Measurements from ENCODE around the gene CLTCL1.
"Not testable (repeated sequence)": the region's sequence is repeated elsewhere in the genome, so short reads cannot be mapped to it uniquely, and the experiment has no call there.

CLTCL1 gene

DNA sequence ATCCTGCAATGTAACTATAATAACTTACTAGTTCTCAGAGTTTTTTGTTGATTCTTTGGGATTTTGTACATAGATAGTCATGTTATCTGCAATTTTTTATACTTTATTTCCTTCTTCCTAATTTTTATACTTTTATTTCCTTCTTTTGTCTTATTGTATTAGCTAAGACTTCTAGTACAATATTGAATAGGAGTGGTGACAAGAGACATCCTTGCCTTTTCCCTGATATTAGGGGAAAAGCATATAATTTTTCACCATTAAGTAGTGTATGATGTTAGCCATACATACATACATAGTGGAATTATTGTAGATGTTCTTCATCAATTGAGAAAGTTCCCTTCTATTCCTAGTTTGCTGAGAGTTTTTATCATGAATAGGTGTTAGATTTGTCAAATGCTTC is 27.8 kb upstream of the CLTCL1 start:
- TF ChIP-seq POLR2A (IDR thresholded peaks at IDR 0.05; ENCODE audit: low read depth, low read length) (no peak), TAF1 (IDR thresholded peaks at IDR 0.05; ENCODE audit: borderline replicate concordance, low read depth, low read length) (no peak), POLR2AphosphoS5 (IDR thresholded peaks at IDR 0.05; ENCODE audit: low read depth, low read length) (no peak)
- DNase-seq (ENCODE audit: insufficient read length) (no peak), FAIRE-seq (no peak)

DNA sequence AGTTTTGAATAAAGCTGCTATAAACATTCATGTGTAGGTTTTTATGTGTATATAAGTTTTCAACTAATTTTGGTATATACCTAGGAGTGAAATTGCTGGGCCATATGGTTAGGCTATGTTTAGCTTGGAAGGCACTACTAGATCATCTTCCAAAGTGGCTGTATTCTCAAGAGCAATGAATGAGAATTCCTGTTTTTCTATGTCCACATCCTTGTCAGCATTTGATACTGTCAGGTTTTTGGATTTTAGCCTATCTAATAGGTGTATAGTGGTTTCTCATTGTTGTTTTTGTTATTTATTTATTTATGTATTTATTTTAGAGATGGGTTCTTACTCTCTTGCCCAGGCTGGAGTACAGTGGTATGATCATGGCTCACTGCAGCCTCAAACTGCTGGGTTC is 26.3 kb upstream of the CLTCL1 start:
- DNase-seq (ENCODE audit: insufficient read length) (no peak), FAIRE-seq (no peak)
- TF ChIP-seq TAF1 (IDR thresholded peaks at IDR 0.05; ENCODE audit: borderline replicate concordance, low read depth, low read length) = no peak
- TF ChIP-seq POLR2A (IDR thresholded peaks at IDR 0.05; ENCODE audit: low read depth, low read length) = no peak
- TF ChIP-seq POLR2AphosphoS5 (IDR thresholded peaks at IDR 0.05; ENCODE audit: low read depth, low read length) = no peak

DNA sequence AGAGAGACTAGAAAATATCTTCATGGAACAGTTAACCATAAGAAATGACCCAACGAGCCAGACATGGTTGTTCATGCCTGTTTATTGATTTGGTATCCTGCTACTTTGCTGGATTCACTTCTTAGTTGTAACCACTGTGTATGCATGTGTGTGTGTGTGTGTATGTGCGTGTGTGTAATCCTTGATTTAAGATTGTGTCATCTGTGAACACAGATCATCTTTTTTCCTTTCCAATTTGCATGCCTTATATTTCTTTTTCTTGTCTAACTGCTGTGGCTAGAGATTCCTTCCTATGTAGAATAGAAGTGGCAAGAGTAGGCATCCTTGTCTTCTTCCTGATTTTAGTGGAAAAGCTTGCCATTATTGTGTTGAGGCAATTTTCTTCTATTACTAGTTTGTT is 16.4 kb upstream of the CLTCL1 start:
- TF ChIP-seq POLR2A (IDR thresholded peaks at IDR 0.05; ENCODE audit: low read depth, low read length) (no peak), TAF1 (IDR thresholded peaks at IDR 0.05; ENCODE audit: borderline replicate concordance, low read depth, low read length) (no peak), POLR2AphosphoS5 (IDR thresholded peaks at IDR 0.05; ENCODE audit: low read depth, low read length) (no peak)
- DNase-seq (ENCODE audit: insufficient read length) (no peak), FAIRE-seq (no peak)

DNA sequence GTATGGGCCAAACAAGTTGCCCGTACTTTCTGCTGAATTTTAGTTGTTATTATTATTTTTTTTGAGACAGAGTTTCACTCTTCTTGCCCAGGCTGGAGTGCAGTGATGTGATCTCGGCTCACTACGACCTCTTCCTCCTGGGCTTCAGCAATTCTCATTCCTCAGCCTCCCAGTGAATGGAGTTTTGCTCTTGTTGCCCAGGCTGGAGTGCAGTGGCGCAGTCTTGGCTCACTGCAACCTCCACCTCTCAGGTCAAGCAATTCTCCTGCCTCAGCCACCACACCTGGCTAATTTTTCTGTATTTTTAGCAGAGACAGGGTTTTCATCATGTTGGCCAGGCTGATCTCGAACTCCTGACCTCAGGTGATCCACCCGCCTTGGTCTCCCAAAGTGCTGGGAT is 15.0 kb upstream of the CLTCL1 start:
- not testable (repeated sequence) for FAIRE-seq; DNase-seq (ENCODE audit: insufficient read length)

DNA sequence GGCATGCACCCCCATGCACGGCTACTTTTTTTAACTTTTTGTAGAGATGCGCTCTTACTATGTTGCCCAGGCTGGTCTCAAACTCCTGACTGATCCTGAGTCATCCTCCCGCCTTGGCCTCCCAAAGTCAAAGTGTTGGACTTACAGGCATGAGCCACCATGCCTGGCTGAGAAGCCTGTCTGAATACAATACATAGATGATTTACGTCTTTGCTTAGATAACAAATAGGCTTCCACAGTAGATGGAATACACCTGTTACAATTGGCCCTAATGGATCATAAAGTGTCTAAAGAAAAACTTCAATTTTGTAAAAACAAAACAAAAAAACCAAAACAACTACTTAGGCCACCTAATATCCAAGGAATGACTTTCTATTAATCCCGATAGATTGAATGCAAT is 13.0 kb upstream of the CLTCL1 start:
- no peak for TF ChIP-seq POLR2AphosphoS5 (IDR thresholded peaks at IDR 0.05; ENCODE audit: low read depth, low read length)
- no peak for TF ChIP-seq POLR2A (IDR thresholded peaks at IDR 0.05; ENCODE audit: low read depth, low read length)
- TF ChIP-seq TAF1 (IDR thresholded peaks at IDR 0.05; ENCODE audit: borderline replicate concordance, low read depth, low read length) = no peak
- FAIRE-seq (no peak), DNase-seq (ENCODE audit: insufficient read length) (no peak)

DNA sequence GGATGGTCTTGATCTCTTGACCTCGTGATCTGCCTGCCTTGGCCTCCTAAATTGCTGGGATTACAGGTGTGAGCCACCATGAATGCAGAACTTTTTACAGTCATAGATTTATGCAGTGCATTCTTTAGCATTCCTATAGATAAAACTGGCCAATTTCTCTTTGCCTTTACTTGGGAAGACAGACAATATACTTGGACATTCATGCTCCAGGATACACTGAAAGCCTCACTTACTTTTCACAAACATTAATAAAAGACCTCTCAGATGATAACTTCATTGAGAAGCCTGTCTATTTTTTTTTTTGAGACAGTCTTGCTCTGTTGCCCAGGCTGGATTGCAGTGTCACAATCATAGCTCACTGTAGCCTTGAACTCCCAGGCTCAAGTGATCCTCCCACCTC is 12.3 kb upstream of the CLTCL1 start:
- FAIRE-seq = no peak
- TF ChIP-seq POLR2A (IDR thresholded peaks at IDR 0.05; ENCODE audit: low read depth, low read length) = no peak
- TF ChIP-seq TAF1 (IDR thresholded peaks at IDR 0.05; ENCODE audit: borderline replicate concordance, low read depth, low read length) = no peak
- no peak for TF ChIP-seq POLR2AphosphoS5 (IDR thresholded peaks at IDR 0.05; ENCODE audit: low read depth, low read length)

DNA sequence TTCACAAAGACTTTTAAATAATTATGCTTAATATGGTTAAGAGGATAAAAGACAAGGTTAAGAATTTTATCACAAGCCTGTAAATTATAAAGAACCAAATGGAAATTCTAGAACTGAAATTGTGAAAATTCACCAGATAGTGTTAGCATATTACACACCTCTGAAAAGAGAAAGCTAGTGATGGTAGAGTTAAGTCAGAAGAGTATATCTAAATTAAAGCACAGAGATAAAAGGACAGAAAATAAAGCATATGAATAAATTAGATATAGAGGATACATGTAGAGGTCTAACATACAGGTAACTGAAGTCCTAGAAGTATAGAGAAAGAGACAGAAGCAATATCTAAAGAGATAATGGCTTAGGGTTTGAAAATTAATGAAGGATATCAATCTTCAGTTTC is 4.2 kb upstream of the CLTCL1 start:
- FAIRE-seq = no peak
- DNase-seq (ENCODE audit: insufficient read length) = no peak
- TF ChIP-seq POLR2AphosphoS5 (IDR thresholded peaks at IDR 0.05; ENCODE audit: low read depth, low read length) = no peak
- TF ChIP-seq POLR2A (IDR thresholded peaks at IDR 0.05; ENCODE audit: low read depth, low read length) = no peak
- TF ChIP-seq TAF1 (IDR thresholded peaks at IDR 0.05; ENCODE audit: borderline replicate concordance, low read depth, low read length) = no peak

More for the DNA sequence above, 12.3 kb upstream of the CLTCL1 start:
- DNase-seq (ENCODE audit: insufficient read length) = no peak

DNA sequence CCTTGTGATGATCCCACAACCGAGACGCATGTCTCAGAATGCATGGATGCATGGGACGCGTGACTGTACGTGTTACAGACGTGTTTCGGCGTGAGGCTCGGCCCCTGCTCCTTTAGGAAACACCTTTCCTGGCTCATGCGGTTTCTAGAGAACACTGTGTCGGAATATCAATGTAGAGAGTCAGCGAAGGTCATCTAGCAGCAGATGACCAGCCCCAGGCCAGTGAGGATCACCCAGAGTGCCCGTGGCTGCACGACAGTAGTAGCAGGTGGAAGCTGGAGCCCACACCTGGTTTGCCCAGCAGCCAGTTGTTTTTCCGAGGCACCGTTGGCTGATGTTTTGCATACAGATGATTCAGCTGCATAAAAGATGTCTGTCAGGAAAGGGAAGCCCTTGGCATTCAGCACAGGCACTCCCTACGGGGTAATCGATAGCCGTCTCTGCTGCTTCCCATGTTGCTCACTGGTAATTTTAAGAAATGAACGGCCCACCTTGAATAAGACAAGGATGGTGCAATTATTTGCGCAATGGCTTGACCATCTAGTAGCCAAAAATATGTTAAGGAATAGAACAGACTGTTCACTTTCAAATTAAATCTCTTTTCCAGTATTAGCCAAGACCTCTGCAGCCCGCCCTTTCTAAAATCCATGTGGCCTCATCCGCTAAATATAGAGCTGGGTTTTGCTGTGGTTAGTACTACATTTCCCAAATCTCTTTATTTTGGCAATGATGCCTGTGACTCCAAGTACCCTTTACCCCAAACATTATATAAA is 1.1 kb upstream of the CLTCL1 start:
- DNase-seq (ENCODE audit: insufficient read length) = no peak
- TF ChIP-seq POLR2AphosphoS5 (IDR thresholded peaks at IDR 0.05; ENCODE audit: low read depth, low read length) = no peak
- TF ChIP-seq TAF1 (IDR thresholded peaks at IDR 0.05; ENCODE audit: borderline replicate concordance, low read depth, low read length) = no peak
- TF ChIP-seq POLR2A (IDR thresholded peaks at IDR 0.05; ENCODE audit: low read depth, low read length) = no peak
- no peak for FAIRE-seq

DNA sequence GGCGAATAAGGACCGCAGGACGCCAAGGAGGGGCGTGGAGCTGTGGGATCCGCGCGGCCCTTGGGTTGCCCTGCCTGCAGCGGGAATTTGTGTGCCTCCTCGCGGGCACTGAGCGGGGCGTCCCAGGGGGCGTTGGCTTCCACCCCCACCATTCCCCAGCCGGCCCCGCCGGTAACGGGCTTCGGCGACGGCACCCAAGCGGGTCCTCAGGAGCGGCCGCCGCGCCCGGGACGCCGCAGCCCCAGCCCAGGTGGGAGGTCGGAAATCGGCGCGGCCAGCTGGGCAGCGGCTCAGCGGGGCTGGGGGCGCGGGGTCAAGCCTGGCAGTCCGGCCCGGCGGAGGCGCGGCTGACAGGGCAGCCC is 320 bp downstream of the CLTCL1 start:
- TF ChIP-seq TAF1 (IDR thresholded peaks at IDR 0.05; ENCODE audit: borderline replicate concordance, low read depth, low read length) = no peak
- no peak for TF ChIP-seq POLR2A (IDR thresholded peaks at IDR 0.05; ENCODE audit: low read depth, low read length)
- no peak for TF ChIP-seq POLR2AphosphoS5 (IDR thresholded peaks at IDR 0.05; ENCODE audit: low read depth, low read length)
- DNase-seq (ENCODE audit: insufficient read length) (no peak), FAIRE-seq (no peak)

DNA sequence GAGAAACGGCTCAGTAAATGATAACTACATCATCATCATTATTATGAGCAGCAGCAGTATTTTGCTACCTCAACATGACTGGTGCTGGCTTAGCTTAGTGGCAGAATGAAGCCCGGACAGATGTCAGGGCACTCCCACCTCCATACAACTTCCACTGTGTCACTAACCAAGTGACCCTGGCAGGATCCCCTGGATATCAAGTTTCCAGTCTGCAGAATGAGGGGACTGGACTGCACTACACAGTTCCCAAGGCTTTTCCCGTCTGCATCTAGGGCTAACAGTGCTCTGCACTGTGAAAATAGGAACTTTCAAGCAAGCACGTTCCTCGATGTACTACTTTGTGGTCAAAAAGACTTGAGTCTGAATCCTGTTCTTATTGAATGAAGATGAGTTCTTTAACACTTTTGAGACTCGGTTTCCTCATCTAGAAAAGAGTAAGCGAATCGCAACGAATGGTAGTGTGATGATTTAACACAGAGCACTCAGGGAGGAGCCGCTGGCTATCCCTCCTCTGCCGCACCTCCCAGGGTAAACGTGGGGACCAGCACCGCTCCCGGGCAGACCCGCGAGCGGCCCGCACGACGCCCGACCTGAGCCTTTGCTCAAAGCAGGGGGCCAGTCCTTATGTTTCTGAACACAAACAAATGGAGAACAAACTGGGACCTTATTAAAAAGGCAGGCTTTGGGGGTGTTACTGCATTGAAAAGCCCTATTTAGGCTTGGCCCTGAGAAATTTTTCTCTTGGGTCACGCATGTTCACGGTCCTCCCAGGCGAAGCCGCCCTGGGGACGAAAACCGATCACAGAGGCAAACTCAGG is 910 bp downstream of the CLTCL1 start:
- FAIRE-seq = no peak
- DNase-seq (ENCODE audit: insufficient read length) = no peak
- no peak for TF ChIP-seq POLR2A (IDR thresholded peaks at IDR 0.05; ENCODE audit: low read depth, low read length)
- no peak for TF ChIP-seq POLR2AphosphoS5 (IDR thresholded peaks at IDR 0.05; ENCODE audit: low read depth, low read length)
- no peak for TF ChIP-seq TAF1 (IDR thresholded peaks at IDR 0.05; ENCODE audit: borderline replicate concordance, low read depth, low read length)

DNA sequence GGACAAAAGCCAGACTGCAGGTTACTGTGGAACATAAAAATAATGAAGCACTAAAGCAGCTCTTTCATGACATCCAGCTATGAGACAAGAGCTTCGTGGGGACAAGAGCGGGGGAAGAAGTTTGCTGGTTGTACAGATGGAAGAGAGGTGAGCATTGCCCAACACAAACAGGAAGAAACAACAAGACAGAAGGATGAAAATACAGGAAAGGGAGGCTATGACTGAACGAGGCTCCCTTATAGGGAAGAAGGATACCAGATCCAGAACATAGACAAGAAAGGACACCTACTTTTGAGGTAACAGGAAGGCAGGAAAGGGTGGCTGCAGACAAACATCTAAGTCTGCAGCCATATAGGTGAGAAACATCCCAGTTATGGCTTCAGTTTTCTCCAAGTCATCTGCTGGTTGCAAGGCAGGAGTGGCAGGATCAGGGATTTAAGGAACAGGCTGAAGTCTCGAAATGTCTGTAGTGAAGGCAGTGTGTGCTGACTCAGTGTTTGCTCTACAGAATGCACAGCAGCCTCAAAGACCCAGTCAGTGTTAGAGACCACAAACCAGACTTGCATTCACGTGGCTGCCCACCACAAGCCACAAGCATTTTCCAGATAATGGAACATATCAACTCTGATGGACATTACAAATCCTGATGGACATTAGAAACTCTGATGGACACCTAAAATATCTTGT is 1.9 kb downstream of the CLTCL1 start:
- TF ChIP-seq TAF1 (IDR thresholded peaks at IDR 0.05; ENCODE audit: borderline replicate concordance, low read depth, low read length) (no peak), POLR2AphosphoS5 (IDR thresholded peaks at IDR 0.05; ENCODE audit: low read depth, low read length) (no peak), POLR2A (IDR thresholded peaks at IDR 0.05; ENCODE audit: low read depth, low read length) (no peak)
- FAIRE-seq (no peak), DNase-seq (ENCODE audit: insufficient read length) (no peak)

All from GM12892 (cell line).